ENCODE data around the gene EIF4A3.

DNA sequence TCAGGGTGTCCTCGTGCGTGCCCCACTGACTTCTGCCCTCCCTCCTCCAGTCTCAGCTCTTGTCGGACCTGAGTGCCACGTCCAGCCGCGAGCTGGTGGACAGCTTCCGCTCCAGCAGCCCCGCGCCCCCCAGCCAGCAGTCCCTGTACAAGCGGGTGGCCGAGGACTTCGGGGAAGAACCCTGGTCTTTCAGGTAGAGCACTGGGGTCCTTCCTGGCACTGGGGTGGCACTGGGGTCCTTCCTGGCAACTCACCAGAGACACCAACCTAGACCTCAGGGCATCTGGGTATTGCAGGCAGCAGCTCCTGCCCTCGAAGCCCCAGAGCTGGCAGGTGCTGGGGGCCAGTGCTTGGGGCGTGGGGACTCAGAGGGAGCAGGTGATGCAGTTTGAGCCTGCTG lies 48.2 kb upstream of the EIF4A3 start:
- TF ChIP-seq, protein P1, sequence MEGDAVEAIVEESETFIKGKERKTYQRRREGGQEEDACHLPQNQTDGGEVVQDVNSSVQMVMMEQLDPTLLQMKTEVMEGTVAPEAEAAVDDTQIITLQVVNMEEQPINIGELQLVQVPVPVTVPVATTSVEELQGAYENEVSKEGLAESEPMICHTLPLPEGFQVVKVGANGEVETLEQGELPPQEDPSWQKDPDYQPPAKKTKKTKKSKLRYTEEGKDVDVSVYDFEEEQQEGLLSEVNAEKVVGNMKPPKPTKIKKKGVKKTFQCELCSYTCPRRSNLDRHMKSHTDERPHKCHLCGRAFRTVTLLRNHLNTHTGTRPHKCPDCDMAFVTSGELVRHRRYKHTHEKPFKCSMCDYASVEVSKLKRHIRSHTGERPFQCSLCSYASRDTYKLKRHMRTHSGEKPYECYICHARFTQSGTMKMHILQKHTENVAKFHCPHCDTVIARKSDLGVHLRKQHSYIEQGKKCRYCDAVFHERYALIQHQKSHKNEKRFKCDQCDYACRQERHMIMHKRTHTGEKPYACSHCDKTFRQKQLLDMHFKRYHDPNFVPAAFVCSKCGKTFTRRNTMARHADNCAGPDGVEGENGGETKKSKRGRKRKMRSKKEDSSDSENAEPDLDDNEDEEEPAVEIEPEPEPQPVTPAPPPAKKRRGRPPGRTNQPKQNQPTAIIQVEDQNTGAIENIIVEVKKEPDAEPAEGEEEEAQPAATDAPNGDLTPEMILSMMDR (conservative IDR thresholded peaks at IDR 0.05; ENCODE audit: low read length), result no peak
- no peak for TF ChIP-seq EZH2phosphoT487 (IDR thresholded peaks at IDR 0.05; ENCODE audit: borderline replicate concordance, low read depth, low read length)
